Measurements from ENCODE around the gene C1QA.

GRCh38 chr1:22650089-22650693, 13.8 kb downstream of the C1QA start:
- TF ChIP-seq CTCF (IDR thresholded peaks at IDR 0.05) (no peak), POLR2A (IDR thresholded peaks at IDR 0.05) (no peak)
